ENCODE measurements around the gene RAB27A.
A peak's percentile ranks its signal among the peaks of the same experiment; 100 is the strongest.
"Not testable (repeated sequence)": the region's sequence is repeated elsewhere in the genome, so short reads cannot be mapped to it uniquely, and the experiment has no call there.

RAB27A gene

DNA sequence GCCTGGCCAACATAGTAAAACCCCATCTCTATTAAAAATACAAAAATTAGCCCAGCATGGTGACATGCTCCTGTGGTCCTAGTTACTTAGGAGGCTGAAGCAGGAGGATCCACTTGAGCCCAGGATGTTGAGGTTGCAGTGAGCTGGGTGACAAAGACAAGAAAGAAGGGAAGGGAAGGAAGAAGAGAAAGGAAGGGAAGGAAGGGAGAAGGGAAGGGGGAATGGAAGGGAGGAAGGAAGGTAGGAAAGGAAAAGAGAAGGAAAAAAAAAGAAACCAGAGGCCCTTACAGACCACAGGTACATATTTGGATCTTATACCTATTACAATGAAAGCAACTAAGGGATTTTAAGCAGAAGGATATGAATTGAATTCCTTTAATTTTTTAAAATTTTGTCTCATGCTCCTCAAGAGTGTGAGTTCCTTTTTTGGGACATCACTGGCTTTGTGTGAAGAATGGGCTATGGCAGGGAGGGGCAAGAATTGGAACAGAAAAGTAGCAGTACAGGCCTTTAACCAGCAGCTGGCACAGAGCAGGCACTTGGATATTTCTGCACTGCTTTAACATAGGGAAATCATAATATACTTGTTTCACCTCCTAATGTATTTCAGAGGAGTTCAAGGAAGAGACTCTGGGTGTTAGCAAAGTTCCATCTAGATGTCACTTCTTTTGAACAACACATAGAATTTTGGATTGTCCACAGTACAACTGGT is 7.9 kb downstream of the RAB27A start:
- DNase-seq (ENCODE audit: low read depth) = no peak

DNA sequence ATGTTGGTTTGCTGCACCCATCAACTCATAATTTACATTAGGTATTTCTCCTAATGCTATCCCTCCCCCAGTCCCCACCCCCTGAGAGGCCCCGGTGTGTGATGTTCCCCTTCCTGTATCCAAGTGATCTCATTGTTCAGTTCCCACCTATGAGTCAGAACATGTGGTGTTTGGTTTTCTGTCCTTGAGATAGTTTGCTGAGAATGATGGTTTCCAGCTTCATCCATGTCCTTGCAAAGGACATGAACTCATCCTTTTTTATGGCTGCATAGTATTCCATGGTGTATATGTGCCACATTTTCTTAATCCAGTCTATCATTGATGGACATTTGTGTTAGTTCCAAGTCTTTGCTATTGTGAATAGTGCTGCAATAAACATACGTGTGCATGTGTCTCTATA is 9.0 kb downstream of the RAB27A start:
- DNase-seq (ENCODE audit: low read depth) = not testable (repeated sequence)

DNA sequence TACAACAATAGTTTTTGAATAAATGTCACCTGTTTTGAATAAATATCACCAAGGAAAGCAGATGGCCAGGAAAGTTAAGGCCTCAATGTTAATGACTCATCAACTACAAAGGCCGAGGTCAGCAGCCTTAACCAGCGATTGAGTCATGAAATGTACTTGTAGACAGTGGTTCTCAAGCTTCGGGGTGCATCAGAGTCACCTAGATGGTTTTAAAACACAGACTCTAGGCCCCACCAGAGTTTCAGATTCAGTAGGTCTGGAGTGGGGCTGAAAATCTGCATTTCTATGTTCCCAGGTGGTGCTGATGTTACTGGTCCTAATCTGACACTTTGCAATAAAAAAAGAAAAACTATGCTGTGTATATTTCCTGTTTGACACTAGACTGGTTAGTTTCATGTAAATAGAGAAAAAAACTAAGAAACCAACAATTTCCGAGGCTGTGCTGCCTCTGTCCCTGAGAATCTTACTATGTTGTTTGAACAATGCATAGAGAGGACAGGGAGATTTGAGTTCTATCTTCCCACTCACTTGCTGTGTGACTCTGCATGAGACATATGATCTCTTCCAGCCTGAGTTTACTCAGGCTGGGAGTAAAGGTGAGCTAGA is 9.8 kb downstream of the RAB27A start:
- DNase-seq (ENCODE audit: low read depth) = peak; percentile 54

DNA sequence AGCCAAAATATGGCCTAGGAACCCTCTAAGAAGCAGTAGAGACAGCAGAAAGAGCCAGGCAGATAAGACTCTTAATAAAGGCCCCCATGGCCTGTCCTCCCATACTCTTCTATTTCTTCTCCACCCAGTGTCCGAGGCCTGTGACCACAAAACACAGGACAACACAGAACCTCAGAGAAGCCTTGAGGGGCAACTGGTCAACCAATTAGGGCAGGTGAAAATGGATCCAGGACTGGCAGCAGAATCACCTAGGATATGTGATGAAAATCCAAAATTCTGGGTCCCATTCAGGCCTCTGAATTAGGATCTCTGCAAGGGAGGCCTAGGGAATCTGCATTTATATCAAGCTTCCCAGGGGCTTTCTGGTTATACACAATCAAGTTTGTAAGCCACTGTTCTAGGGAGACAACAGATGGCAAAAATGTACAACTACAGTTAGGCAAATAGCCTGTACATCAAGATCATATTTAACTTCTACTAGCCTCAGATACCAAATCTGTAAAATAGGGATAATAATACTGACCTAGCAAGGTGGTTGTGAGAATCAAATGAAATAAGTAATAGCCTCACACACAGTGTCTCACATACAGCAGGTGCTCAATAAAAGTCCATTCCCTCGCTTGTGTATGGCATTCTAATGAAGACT is 10.4 kb downstream of the RAB27A start:
- DNase-seq (ENCODE audit: low read depth) = no peak

DNA sequence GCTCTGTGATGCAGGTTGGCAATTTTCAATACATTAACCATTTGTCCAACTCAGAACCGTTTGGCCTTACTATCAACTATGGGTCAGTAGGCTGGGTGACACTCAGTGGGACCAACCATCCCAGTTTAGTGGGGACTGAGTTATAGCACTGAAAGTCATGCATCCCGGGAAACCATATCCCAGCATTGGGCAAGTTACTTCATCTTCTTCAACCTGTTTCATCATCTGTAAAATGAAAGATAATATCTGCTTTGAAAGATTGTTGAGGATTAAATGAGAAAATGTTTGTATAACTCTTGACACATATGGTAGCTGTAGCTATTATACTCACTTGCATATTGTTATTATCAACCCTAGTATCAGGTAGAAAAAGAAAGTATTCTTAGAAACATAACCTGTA is 11.9 kb downstream of the RAB27A start:
- no peak for DNase-seq (ENCODE audit: low read depth)

DNA sequence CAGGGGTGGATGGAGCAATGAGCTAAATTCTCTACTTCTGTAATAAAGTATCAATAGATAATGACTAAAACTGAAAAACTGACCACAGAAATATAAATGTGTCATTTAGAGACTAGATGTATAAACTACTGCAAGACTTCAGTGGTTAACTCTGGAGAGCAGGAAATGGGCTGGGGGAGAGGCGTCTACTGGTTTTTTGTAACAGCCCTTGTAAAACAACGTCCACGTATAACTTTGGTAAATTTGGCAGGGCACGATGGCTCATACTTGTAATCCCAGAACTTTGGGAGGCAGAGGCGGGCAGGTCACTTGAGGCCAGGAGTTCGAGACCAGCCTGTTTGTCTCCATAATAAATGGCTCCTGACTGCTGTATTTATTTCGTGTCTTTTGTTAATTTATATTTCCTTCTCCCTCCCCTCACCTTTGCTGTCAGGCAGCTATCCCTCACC is 12.5 kb downstream of the RAB27A start:
- DNase-seq (ENCODE audit: low read depth) = no peak

DNA sequence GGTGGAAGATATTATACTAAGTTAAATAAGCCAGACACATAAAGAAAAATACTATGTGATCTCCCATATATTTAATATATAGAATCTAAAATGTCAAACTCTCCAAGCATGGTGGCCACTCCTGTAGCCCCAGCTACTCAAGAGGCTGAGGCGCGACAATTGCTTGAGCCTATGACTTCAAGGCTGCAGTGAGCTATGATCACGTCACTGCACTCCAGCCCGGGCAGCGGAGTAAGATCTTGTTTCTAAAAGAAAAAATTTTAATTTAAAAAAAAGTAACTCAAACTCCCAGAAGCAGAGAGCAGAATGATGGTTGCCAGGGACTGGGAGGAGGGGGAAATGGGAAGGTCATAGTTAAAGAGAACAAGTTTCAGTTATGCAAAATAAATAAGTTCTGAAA is 13.3 kb downstream of the RAB27A start:
- no peak for DNase-seq (ENCODE audit: low read depth)

DNA sequence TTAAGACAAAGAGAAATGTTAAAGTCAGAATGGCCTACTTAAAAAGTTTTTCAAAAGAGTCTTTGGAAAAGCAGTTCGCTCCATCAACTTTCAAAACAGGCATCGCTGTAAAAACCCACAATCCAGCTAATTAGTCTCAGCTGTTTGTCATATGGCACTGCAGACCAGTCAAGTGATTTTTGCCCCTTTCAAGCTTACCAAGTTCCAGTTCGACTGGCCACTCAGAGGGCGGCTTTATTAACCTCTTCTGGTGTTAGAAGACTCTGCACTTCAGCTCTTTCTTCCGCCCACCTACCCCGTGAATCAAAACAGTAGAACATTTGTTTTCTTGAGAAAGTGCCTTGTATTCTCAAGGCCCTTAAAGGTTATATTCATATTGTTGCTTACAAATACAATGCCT is 19.3 kb downstream of the RAB27A start:
- DNase-seq (ENCODE audit: low read depth) = no peak

DNA sequence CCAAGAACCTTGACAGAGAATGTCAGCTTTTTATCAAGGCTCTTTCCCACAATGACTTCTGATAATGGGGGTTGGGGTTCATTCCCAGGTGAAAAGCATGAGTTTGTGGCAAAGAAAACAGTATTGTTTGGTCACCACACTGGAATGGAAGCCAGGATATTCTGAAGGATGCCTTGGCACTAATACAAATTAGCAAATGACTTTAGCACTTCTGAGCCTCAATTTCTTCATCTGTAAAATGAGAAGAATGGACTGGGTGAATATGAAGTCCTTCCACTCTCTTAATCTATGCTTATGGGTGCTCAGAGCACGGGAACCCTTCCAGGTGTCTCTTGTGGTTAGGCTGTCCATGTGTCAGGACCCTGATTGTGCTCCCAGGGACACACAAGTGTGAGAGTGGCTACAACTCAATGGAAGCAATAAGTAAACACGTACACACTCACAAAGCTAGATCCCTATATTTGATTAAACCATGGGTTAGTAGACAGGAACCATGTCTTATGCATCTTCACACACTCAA is 21.4 kb downstream of the RAB27A start:
- no peak for DNase-seq (ENCODE audit: low read depth)

DNA sequence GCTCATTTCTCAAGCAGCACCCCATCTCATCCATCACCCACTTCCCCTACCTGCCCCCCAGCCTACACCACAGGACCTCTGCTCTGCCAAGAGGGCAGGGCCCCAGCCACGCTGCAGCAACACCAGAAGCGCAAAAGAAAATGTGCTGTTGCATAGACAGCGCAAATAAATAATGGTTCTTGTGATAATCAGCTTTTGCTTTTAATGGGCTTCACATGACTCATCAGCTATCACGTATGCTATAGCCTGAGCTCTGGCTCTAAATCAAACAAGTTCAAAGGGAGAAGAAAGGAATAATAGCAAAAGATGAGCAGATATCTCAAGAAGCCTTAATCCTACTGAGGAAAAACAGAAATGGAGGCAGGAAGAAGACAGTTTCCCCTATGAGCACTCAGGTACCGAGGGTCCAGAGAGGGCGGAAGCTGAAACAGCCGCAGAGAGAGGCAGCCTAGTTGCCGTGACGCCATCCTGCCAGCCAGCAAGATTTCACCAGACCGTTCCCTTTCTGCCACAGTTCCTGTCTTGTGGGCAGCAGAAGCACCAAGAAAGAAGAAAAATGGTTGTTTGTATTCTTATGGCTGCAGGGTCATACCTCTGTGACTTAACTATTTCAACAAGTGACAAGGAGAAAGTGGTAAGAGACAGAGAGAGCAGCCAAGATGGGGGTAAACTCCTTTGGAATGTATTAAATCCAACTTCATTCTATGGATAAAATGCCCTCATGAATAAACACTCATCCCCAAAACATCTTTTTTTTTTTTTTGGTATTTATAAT is 22.0 kb downstream of the RAB27A start:
- no peak for DNase-seq (ENCODE audit: low read depth)

DNA sequence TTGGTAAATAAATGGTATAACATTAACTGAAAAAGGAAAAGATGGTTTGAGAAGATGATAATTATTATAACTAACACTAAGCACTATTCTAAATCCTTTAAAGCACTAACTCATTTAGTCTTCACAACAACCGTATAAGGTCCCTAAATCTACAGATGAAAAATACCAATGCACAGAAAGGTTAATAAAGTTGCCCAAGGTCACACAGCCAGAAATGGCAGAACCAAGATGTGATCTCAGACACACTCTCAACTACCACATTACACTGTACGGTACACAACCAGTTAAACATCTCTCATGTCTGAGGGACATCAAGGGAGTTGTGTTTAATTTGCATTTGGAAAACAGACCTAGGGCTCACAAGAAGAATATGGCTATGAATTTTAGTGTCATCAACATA is 23.1 kb downstream of the RAB27A start:
- no peak for DNase-seq (ENCODE audit: low read depth)

DNA sequence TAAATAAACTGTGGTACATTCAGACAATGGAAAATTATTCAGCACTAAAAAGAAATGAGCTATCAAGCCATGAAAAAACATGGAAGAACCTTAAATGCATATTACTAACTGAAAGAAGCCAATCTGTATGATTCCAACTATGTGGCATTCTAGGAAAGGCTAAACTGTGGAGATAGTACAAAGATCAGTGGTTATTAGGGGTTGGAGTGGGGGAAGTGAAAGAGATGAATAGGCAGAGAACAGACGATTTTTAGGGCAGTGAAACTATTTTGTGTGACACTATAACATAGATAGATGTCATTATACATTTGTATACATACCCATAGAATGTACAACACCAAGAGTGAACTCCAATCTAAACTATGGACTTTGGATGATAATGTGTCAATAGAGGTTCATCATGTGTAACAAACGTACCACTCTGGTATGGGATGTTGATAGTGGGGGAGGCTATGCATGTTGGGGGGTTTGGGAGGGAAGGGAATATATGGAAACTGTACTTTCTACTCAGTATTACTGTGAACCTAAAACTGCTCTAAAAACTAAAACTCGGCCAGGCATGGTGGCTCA is 29.0 kb downstream of the RAB27A start:
- DNase-seq (ENCODE audit: low read depth) = no peak

DNA sequence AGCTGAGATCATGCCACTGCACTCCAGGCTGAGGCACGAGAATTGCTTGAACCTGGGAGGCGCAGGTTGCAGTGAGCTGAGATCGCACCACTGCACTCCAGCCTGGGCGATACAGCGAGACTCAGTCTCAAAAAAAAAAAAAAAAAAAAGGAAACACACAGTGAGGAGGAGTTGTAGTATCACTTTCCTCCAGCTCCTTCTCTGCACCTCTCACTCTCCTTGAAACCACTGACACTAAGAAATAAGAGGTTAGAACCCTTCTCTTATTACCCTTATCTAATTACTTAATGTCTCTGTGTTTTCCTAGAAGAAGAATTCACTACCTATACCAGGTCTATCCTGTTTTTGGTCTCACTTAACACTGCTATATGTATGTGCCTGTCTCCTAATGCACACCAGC is 31.7 kb downstream of the RAB27A start:
- no peak for DNase-seq (ENCODE audit: low read depth)

DNA sequence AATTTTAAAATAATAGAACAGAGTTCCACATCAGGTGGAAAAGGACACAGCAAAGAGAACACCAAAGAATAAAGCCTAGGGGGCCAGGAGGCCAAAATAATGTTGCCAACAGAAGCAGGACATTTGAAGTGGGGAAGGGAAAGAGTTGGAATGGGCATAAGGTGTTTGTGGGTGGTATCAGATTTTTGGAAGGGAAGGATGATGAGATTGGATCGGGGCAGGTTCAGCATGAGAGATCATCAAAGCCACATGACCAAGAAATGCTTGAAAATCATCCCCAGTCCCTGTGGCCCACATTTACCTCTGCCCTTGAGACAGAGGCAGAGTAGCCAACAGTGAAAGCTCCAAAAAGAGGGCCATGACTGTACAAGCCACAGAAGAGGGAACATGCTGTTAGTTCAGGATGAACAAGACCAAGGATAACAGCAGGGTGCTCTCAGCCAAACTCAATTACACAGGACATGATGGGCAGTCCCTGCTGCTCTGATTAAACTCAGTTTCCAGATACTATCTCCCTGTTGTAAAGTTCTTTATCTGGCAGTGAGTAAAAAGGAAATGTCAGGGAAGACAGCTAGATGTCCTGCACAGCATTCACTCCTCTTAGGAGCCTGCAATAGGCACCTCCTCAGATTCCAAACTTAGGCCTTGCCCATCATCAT is 32.5 kb downstream of the RAB27A start:
- DNase-seq (ENCODE audit: low read depth) = no peak

DNA sequence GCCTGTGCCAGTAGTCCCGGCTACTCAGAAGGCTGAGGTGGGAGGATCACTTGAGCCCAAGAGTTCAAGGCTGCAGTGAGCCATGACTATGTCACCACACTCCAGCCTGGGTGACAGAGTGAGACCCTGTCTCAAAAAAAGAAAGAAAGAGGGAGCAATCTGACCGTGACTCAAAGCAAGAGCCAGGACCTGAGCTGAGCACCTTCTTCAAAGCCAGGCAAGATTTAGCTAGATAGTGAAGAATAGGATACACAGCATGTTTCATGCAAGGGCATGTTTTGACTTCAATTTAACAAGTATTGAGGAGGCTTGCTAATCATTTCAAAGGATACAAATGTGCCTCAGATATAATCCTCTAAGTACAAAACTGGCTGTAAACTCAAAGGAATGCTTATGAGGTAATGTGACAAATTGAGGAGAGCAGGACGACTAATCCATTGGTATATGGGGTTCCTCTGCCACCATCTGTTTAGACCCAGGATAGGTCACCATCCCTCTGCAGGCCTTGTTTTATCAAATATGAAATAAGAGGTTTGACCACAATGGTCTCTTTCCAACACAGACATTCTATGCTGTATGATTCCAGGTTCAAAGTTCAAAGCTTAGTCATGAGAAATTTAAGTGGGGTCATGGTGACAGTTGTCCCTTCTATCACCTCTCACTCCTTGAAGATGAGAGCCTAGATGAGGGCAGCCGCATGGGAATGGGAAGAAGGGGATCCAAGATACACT is 33.2 kb downstream of the RAB27A start:
- no peak for DNase-seq (ENCODE audit: low read depth)

DNA sequence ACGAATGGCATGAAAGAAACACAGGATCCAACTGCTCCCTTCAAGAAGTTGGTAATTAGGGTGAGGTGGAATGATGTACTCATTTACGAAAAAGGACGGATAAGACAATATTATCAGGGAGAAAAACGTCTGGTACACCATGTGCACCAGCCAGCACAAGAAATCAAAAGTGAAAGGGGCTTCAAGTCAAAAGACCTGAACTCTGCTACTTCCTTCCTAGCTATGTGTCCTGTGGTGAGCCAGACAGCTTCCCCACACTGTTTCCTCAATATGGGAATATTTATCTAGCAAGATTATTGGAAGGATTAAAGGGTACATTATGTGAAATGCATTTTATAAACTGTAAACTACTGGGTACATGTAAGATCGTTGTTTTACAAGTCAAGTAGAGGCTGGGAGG is 33.9 kb downstream of the RAB27A start:
- no peak for DNase-seq (ENCODE audit: low read depth)

DNA sequence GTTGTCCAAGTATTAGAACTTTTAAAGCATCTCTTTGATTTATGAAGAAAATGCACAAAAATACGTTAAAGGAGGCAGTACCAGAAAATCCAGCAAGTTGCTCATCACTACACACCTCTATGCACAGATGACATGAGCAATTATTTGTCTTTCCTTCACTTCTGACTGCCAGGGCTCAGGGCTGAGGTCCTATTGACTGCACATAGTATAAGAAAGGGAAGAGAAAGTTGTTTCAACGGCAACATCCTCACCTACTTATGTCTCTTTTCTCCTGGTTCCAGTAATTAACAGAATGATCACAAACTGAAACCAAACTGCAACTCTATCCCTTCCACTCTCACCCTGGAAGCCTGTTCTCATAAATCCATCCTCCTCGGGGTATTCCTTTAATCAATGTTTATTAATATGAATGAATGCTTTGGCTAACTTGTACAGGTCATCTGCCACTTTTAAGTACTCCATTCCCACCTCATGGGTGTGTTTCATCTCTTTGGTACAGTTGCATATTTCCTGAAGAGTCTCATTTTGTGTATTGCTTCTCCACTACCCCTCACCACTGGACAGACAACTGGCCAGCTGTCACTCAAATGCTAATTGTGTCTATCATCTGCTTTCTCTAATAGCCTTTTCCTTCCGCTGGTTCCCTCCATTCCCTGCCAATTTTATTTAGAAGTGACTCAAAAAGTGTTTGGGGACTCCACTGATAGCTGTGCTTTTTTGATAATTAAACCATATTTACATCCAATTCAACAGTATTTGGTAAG is 34.5 kb downstream of the RAB27A start:
- no peak for DNase-seq (ENCODE audit: low read depth)

DNA sequence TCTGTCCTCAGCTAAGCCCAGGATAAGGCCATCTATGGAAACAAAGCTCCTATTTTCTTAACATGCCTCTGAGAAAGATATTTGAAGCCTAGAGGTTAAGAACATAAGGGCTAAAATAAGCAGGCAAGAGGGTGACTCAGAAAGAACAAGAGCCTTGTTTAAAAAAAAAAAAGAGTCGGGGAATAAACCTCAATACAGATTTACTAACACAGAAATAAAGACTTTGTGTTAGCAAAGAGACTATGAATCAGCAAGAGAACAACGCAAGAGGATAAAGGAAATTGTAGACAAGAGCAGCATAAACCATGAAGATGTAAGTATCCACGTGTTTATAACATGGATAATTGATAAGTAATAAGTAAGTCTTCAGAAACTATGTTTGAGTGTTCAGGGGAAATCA is 36.0 kb downstream of the RAB27A start:
- DNase-seq (ENCODE audit: low read depth) = peak; percentile 39

DNA sequence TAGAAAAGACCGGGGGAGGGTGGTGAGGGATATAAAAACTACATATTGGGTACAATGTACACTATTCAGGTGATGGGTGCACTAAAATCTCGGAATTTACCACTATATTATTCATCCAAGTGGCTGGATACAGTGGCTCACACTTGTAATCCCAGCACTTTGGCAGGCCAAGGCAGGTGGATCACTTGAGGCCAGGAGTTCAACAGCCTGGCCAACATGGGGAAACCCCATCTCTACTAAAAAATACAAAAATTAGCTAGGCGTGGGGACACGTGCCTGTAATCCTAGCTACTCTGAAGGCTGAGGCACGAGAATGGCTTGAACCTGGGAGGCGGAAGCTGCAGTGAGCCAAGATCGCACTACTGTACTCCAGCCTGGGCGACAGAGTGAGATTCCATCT is 37.4 kb downstream of the RAB27A start:
- not testable (repeated sequence) for DNase-seq (ENCODE audit: low read depth)

DNA sequence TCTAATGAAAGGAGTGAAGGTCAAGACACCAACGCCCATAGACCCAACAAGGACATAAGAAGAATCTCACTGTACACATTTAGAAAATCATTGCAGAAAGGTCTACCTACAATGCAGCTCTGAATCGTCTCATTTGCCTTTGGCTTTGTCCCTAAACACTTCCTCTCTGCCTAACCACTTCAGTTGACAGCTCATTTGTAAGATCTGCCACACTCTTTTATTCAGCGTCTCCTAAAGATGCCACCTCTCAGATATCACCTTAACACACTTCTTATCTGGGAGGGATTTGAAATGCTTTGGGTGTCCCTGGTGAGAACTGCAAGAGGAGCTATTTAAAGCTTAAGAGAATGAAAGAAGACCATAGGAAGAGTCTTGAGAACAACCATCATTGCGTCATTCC is 38.7 kb downstream of the RAB27A start:
- DNase-seq (ENCODE audit: low read depth) = no peak
